Breast epithelium (tissue), 3 donors: Measurements from ENCODE around the gene TTBK2.

ENCODE experiments used
- CTCF ChIP-seq, 3 donors: fragments of 450-650 bp; IDR thresholded peaks; one replicate each; pipeline ENCODE4 v1.5.1; 2016 to 2017; ENCODE audit warnings: antibody characterized with exemption in 3 of 3, mild to moderate bottlenecking in 3 of 3, moderate library complexity in 3 of 3
- POLR2A ChIP-seq: fragments of 450-650 bp; IDR thresholded peaks from one replicate; pipeline ENCODE4 v1.6.1; 2016; ENCODE audit warnings: antibody characterized with exemption, mild to moderate bottlenecking, moderate library complexity
- POLR2AphosphoS5 ChIP-seq, 3 donors: sonication (generic); formaldehyde crosslinking; IDR thresholded peaks; one replicate each; pipeline ENCODE4 v1.6.1; 2017; ENCODE audit warnings: antibody characterized with exemption in 3 of 3

GRCh38 chr15:42693496-42693895, 227.1 kb downstream of the TTBK2 start:
- TF ChIP-seq CTCF (IDR thresholded peaks at IDR 0.05) (no peak), POLR2AphosphoS5 (IDR thresholded peaks at IDR 0.05) (no peak), POLR2A (no peak)
